B cell (primary cell): ENCODE measurements around the gene MED27.

ENCODE experiments used
- EZH2 ChIP-seq: IDR thresholded peaks from 2 replicates; pipeline ENCODE4 v1.6.1; 2012; ENCODE audit warnings: borderline replicate concordance, low read depth, mild to moderate bottlenecking, moderate library complexity, low read length; ENCODE audit not compliant: insufficient read depth, poor library complexity, severe bottlenecking
- TF ChIP-seq, protein P1 (sequence below): fragments of 200-600 bp; IDR thresholded peaks from one replicate; pipeline ENCODE4 v1.8.0; 2022; ENCODE audit warnings: antibody characterized with exemption, mild to moderate bottlenecking

- TF ChIP-seq, protein P1, sequence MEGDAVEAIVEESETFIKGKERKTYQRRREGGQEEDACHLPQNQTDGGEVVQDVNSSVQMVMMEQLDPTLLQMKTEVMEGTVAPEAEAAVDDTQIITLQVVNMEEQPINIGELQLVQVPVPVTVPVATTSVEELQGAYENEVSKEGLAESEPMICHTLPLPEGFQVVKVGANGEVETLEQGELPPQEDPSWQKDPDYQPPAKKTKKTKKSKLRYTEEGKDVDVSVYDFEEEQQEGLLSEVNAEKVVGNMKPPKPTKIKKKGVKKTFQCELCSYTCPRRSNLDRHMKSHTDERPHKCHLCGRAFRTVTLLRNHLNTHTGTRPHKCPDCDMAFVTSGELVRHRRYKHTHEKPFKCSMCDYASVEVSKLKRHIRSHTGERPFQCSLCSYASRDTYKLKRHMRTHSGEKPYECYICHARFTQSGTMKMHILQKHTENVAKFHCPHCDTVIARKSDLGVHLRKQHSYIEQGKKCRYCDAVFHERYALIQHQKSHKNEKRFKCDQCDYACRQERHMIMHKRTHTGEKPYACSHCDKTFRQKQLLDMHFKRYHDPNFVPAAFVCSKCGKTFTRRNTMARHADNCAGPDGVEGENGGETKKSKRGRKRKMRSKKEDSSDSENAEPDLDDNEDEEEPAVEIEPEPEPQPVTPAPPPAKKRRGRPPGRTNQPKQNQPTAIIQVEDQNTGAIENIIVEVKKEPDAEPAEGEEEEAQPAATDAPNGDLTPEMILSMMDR, result no peak
- TF ChIP-seq EZH2, result no peak
Observed at GRCh38 chr9:131841765-131842318, 237.8 kb downstream of the MED27 start.
